Mononuclear cell (primary cell): Measurements from ENCODE around the gene YWHAH. TPM values are rescaled to one million over a fixed set of nuclear protein-coding genes. Genes with fewer than 3 reads are reported as not detected.

Source experiments
- H3K27me3 ChIP-seq: 2 replicates; pipeline ENCODE4 v1.6.0; 2011; ENCODE audit warnings: low read length, control low read depth; ENCODE audit not compliant: insufficient read depth
- H3K4me1 ChIP-seq: 2 replicates; pipeline ENCODE4 v1.5.1; 2011; ENCODE audit warnings: mild to moderate bottlenecking, low read length, control low read depth; ENCODE audit not compliant: insufficient read depth
- H3K4me3 ChIP-seq: 2 replicates; pipeline ENCODE4 v1.5.1; 2011; ENCODE audit warnings: mild to moderate bottlenecking, low read length, moderate library complexity
- H3K9me3 ChIP-seq: 2 replicates; pipeline ENCODE4 v1.5.1; 2011; ENCODE audit warnings: low read depth, mild to moderate bottlenecking, control low read depth, low read length
- total RNA-seq: library from RNA; depleted of rRNA; stranded (reverse); fragments of >200 nt; gene quantifications from one replicate; pipeline ENCODE4 v1.2.3, GENCODE V29; 2012

YWHAH gene
- total RNA-seq, 1 donor: 73.8 TPM

DNA sequence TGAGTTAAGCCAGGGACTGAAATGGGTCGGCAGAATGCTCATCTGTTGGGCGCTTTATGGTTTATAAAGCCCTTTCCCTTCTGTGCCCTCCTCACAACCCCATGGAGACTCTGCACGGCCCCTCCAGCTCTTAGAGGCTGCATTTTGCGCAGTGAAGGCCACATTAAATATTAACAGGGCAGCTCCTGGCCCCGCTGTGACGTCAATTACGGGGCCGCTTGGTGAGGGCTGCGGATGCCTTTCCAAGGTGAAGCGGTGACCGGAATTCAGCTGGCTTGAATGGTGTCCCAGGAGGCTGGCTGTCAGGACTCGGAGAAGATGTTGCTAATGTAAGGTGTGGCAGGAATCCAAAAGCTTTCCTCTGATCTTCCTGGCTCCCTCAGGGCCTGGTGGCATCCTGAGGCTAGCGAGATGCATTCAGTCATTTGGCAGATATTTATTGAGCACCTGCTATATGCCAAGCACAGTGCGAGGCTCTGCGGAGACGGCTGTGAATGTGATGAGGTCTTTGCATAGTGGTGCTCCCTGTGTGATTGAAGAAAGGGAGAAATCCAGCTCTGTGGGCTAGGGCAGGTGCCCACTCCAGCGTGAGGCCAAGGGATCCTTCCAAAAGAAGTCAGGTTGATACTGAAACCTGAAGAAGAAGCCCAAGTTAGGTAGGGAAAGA lies 10.4 kb upstream of the YWHAH start:
- Histone ChIP-seq H3K4me1 (no peaks in the 10 kb centered on the region), H3K27me3 (no peaks in the 10 kb centered on the region), H3K4me3 (no peak overlapping the region), H3K9me3 (no peaks in the 10 kb centered on the region)

DNA sequence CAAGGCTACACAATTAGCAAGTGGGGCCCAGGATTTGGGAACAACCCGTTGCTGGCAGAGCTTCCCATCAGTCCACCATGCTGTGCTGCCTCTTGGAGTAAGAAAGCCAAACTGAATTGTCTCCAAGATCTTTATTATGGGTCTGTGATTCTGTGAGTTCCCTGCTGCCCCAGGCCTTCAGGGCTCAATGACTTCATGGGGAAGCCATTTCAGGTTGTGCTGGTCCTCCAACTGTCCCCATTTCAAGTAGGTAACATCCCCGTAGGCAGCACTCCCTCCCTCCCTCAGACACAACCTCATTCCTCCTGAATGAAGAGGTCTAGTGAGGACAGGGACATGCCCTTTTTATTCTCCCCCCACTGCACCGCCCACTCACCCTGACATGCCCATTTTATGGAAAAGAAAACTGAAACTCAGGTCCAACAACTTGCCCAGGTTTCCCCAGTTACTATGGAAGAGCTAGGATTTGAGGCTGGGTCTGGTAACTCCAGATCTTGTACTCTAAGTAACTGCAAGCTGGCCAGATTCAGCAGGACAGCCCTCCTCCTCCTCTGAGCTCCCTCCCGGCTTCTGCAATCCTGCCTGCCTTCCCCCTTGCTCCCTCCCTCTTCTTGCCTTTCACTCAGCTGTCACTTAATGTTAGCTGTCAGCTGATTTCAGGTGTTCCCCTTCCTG lies 8.2 kb upstream of the YWHAH start:
- no peaks in the 10 kb centered on the region for H3K9me3 ChIP-seq
- no peak overlapping the region for H3K4me3 ChIP-seq
- no peaks in the 10 kb centered on the region for H3K4me1 ChIP-seq
- no peaks in the 10 kb centered on the region for H3K27me3 ChIP-seq

DNA sequence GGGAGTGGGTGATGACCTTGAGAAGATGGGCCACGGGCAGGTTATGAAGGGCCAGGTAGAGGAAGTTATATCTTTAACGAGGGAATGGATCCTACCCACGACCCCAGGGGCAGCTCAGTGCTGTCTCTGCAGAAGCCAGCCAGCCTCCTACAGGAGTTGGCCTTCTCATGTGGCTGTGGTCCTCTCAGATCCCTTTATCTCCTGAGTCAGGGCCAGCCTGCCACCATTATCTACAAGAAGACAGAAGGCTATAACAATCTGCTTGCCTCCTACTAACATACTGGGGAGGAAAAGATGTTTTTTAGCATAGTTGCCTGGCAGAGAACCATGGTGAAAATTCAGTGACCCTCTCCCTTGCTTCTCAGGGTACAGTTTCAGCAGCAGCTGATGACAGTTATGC lies 7.0 kb upstream of the YWHAH start:
- Histone ChIP-seq H3K4me1 (no peaks in the 10 kb centered on the region), H3K4me3 (no peak overlapping the region), H3K9me3 (no peaks in the 10 kb centered on the region), H3K27me3 (no peaks in the 10 kb centered on the region)

DNA sequence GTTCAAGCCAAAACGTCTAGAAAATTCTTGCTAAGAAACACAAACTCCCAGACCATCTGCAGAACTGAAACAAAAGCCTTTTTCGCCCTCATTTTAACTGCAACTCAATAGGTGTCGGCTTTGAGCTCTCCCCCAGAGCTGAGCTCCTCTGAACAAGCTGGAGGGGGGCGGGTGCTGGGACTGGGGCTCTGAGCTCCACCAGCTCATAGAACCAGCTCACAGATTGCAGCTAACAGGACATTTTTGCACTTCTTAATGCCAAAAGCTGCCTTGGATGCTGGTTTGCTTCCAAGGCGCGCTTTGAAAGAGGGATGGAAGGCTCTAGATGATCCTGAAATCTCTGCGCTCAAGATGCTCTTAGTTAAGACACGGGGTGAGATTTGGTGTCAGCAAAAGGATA lies 6.0 kb upstream of the YWHAH start:
- H3K9me3 ChIP-seq: no peaks in the 10 kb centered on the region
- no peak overlapping the region for H3K4me3 ChIP-seq
- H3K4me1 ChIP-seq: peaks cover 7% of the 10 kb centered on the region
- no peaks in the 10 kb centered on the region for H3K27me3 ChIP-seq

DNA sequence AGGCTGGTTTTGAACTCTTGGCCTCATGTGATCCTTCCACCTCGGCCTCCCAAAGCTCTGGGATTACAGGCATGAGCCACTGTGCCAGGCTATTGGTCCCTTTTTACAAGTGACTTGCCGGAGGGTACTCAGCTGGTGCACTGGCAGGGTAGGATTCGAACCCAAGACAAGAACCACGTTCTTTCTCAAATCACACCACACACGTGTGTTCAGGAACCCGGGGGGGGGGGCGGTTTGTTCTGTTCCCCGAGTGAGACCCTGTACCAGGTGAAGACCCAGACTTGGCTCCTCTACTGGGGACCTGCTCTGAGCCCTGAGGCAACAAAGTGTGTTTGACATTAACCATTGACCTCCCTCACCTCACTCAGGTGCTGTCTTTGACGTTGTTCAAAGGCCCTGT lies 3.8 kb upstream of the YWHAH start:
- Histone ChIP-seq H3K4me3 (no peak overlapping the region), H3K9me3 (no peaks in the 10 kb centered on the region), H3K27me3 (no peaks in the 10 kb centered on the region), H3K4me1 (peaks cover 19% of the 10 kb centered on the region)

DNA sequence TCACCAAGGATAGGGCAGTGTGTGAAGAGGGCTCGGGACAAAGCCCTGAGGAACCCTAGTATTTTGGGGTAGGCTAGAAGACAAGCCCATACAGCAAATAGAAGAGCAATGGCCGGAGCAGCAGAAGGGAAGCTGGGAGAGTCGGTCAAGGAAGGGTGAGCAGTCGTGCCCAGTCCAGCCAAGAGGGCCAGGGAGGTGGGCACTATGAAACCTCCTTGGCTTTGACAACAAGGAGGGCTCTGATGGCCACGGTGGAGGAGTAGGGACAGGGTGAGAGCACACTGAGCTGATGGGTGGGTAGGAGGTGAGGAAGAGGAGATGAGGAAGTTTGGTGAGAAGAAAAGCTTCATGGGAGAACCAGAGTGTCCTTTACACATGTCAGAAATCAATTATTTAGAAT lies 2.2 kb upstream of the YWHAH start:
- Histone ChIP-seq H3K4me1 (peaks cover 35% of the 10 kb centered on the region), H3K4me3 (no peak overlapping the region), H3K9me3 (no peaks in the 10 kb centered on the region), H3K27me3 (no peaks in the 10 kb centered on the region)

DNA sequence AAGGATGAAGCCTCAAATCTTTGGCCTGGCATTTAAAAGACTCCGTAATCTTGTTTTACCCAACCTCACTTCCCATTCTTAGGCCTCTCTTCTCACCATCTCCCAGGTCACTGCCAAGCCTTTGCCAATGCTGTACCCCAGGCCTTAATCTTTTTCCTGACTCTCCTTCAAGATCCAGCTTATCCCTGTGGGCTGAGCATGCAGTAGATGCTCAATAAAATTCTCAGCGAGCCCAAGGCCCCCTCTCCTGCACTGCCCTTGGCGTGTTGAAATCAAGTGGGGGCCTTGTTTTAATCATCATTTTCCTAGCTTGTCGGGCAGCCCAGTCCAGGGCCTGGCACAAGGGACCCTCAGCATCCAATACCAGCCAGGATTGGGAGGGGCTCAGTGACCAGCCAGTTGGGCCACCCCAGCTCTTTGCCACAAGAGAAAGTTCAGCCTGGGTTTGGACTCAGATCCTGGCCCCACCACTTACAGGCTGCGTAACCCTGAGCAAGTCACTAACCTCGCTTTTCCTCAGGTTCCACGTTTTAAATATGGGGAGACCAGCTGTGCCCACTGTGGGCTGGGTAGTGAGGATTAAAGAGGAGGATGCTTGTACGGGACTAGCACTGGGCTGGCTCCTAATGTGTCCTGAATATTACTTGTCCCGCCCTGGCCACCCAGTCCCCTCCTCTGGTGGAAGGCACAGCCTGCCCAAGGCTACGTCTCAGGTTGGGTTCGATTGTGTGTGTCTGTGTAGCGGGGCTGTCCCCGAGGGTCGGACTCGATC lies 943 bp upstream of the YWHAH start:
- Histone ChIP-seq H3K4me1 (peaks cover 42% of the 10 kb centered on the region), H3K27me3 (no peaks in the 10 kb centered on the region), H3K4me3 (peak overlapping the region; percentile 73), H3K9me3 (no peaks in the 10 kb centered on the region)

DNA sequence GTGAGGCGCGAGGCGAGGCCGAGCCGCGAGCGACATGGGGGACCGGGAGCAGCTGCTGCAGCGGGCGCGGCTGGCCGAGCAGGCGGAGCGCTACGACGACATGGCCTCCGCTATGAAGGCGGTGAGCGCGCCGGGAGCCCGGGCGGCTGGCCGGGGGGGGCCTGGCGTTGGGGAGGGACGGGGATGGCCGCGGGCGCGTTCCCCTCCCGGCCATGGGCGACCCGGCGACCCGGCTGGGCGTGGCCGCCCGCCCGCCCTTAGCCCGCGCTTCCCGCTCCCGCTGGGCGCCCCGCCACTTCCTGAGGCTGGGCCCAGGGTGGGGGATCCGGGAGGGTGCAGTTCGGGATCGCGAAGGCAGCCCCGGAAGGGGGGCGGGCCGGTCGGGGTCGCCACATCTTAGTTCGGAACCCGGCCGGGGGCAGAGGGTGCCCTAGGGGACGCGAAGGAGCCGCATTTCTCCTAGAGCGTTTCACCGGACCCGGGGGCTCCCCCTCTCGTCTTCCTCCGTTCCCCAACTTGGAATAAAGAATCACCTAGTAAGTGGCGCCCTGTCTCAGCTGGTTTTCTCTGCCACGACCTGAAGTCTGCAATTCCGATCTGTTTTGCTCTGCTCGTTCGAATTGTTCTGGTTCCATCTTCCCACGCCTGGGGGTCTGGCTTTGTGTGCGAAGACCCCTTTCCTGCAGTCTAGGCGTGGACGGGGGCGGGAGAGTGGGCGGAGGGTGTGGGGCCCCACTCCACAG lies 536 bp downstream of the YWHAH start:
- H3K9me3 ChIP-seq: no peaks in the 10 kb centered on the region
- peaks cover 42% of the 10 kb centered on the region for H3K4me1 ChIP-seq
- peak overlapping the region; percentile 73 for H3K4me3 ChIP-seq
- H3K27me3 ChIP-seq: no peaks in the 10 kb centered on the region

DNA sequence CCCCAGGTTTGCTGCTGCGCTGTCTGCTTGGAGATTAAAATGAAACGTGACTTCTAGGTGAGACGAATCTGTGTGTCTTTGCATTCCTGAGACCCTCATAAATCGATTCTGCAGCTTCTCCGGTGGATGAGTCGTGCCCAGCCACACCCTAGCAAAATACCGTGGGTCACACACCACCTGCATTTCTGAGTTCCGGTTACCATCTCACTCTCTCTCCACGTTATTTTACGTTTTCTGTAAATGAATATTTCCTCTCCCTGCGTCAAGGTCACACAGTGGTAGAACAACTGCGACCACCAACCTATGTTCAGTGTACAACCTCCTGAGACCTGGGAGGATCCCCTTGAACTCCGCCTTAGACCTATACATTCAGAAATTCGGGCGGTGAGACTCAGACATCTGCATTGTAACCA lies 1.1 kb downstream of the YWHAH start:
- Histone ChIP-seq H3K4me3 (peak overlapping the region; percentile 73), H3K27me3 (no peaks in the 10 kb centered on the region), H3K9me3 (no peaks in the 10 kb centered on the region), H3K4me1 (peaks cover 42% of the 10 kb centered on the region)

DNA sequence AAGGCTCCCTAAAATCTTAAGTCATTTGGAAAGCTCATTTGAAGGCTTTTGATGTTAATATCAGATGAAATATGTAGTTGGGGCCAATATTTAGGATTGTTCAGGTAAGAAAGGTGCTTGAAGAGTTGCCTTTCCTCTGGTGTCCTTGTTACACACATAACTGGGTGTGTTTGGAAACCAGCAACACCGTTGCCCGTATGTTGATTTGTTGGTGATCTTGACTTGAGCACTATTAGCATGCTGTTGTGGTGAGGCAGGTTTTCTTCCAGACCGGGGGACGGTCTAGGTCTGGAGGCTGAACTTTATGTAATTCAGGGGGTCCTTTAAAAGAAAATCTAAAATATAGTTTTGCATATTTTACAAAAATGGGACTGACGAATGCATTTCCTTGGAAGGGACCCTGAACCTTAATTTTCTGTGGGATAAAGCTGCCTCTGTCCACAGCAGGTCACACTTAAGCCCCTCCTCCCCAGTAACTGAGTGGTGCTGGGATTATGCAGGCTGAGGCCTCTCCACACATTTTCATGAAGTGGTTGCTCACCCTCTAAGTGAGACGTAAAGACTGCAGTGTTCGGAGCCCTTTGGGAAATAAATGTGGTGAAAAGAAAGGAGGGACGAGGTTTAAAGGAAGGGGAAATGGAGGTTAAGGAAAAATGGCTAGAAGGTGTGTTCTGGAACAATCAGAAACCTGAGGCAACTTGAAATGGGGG lies 1.8 kb downstream of the YWHAH start:
- H3K27me3 ChIP-seq: no peaks in the 10 kb centered on the region
- H3K9me3 ChIP-seq: no peaks in the 10 kb centered on the region
- H3K4me1 ChIP-seq: peaks cover 42% of the 10 kb centered on the region
- H3K4me3 ChIP-seq: peak overlapping the region; percentile 73

DNA sequence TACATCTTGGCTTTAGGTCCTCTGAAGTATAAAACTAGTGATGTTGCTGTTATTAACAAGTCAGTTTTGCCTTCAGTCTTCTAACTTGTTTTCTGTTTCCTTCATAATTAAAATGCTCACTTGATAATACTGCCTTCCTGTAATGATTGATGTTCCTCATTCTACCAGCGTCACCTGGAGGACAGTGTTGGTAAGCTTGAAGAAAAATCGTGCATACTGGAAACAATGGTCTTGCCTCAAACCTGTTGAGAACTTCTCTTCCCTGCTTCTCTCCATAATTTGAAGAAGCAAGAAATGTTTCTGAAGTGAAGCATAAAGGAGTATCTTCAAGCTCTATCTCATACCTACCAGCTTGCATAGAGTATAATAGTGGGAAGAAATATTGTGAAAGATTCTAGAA lies 3.0 kb downstream of the YWHAH start:
- Histone ChIP-seq H3K4me3 (no peak overlapping the region), H3K27me3 (no peaks in the 10 kb centered on the region), H3K9me3 (no peaks in the 10 kb centered on the region), H3K4me1 (peaks cover 53% of the 10 kb centered on the region)

DNA sequence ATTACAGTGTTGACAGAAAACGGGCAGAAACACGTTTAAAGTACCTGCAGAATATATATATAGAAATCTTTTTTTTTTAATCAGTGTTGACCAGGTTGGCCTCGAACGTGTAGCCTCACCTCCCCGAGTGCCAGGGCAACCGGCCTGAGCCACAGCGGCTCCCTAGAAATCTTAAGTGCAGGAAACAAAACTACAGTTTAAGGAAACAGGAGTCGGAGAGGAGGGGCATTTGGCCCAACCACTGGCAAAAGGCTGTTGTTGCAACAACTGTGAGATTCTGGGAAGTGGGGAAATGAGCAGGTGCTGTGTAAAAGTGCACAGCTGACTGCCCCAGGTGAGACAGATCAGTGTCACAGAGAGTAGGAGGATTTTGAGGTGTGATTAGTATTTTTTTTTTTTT lies 3.7 kb downstream of the YWHAH start:
- H3K4me1 ChIP-seq: peaks cover 49% of the 10 kb centered on the region
- H3K4me3 ChIP-seq: no peak overlapping the region
- no peaks in the 10 kb centered on the region for H3K9me3 ChIP-seq
- no peaks in the 10 kb centered on the region for H3K27me3 ChIP-seq

DNA sequence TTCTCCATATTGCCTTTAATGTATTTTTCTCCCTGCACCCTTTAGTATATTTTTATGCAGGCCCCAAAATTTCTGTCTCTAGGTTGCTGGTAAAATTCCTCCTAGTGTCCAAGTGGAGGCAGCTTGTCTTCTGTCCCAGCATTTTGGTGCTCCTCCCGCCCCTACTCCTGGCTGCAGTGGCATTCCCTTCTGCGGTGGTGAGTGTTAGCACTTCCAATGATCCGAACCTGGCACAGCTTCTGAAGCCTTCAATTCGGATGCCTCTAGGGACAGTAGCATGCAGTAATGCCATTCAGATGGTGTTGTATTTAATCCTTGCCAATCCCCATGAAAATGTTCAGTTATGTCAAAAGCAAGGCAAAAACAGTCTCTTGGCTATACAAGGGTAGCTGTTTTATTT lies 5.9 kb downstream of the YWHAH start:
- H3K27me3 ChIP-seq: no peaks in the 10 kb centered on the region
- H3K4me1 ChIP-seq: peaks cover 52% of the 10 kb centered on the region
- no peaks in the 10 kb centered on the region for H3K9me3 ChIP-seq
- no peak overlapping the region for H3K4me3 ChIP-seq

DNA sequence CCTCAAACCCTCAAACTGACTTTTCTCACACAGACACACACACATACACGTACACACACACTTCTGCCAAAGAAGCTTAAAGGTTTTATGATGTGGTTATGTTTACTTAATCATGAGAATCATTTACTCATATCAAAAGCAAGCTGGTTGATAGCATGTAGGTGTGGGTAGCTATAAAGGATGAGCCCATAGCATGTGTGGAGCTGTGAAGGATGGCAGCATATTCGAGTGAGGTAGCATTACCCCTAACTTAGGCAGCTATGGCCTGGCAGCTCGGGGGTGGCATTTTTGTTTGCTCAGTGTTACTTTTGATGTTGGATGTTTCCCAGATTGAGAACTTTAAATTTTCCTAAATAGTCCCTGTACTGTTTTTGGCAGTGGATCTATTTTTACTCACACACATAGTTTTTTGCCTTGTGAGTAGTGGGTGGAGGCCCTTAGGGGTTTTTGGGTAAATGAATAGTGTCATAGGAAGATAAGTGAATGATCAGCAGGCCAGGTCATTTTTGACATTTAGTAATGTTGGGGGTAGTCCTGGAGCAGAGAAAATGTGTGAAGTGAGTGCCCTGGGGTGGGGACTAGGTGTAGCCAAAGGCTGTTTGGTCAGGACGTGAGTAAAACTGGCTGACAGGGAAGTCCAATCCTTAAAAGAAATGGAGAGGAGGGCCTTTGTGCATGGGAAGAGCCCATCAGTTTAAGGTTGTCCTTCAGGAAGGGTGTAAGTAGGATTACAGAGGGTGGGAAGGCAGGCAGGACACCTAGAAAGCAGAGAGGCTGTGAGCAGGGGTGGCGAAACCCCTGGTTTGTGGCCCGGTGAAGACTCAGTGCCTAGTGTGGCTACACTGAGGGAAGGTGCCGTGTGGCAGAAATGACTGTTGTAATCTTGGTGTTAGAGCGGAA lies 7.1 kb downstream of the YWHAH start:
- H3K4me3 ChIP-seq: no peak overlapping the region
- peaks cover 40% of the 10 kb centered on the region for H3K4me1 ChIP-seq
- H3K27me3 ChIP-seq: no peaks in the 10 kb centered on the region
- no peaks in the 10 kb centered on the region for H3K9me3 ChIP-seq
